A549 (cell line): ENCODE measurements around the gene MSRB3.

Experiments
- BHLHE40 ChIP-seq: IDR thresholded peaks from 2 replicates; pipeline ENCODE4 v1.6.1; 2012; ENCODE audit warnings: low read depth, low read length, inconsistent platforms
- EP300 ChIP-seq, 2 experiments: fragments of >200 bp; sonication (Bioruptor Twin); formaldehyde crosslinking; IDR thresholded peaks; 2 replicates in 1 of 2; 3 replicates in 1 of 2; pipeline ENCODE4 v1.6.1; 2016 to 2017
- ESRRA ChIP-seq: fragments of 150-350 bp; IDR thresholded peaks from 2 replicates; pipeline ENCODE4 v1.6.1; 2014; ENCODE audit warnings: mild to moderate bottlenecking, low read length, borderline replicate concordance
- JUN ChIP-seq, 2 experiments: fragments of >200 bp; sonication (Bioruptor Twin); formaldehyde crosslinking; IDR thresholded peaks; 2 replicates in 1 of 2; 3 replicates in 1 of 2; pipeline ENCODE4 v1.6.1; 2016 to 2017
- KDM1A ChIP-seq: fragments of 200-600 bp; sonication (generic); IDR thresholded peaks from 2 replicates; pipeline ENCODE4 v1.6.1; 2016; ENCODE audit warnings: low read depth, mild to moderate bottlenecking
- KDM5A ChIP-seq: fragments of 200-600 bp; sonication (generic); IDR thresholded peaks from 2 replicates; pipeline ENCODE4 v1.6.1; 2016; ENCODE audit warnings: antibody characterized with exemption, mild to moderate bottlenecking
- POLR2A ChIP-seq: IDR thresholded peaks from 2 replicates; pipeline ENCODE4 v1.6.1; 2012; ENCODE audit warnings: mild to moderate bottlenecking, low read length
- POLR2AphosphoS2 ChIP-seq: conservative IDR thresholded peaks from 2 replicates; pipeline ENCODE4 v1.6.1; 2012; ENCODE audit warnings: low read length, improper control_type of control experiment, inconsistent platforms
- RNF2 ChIP-seq: fragments of 200-600 bp; sonication (generic); IDR thresholded peaks from 2 replicates; pipeline ENCODE4 v1.6.1; 2016; ENCODE audit warnings: low read depth, mild to moderate bottlenecking, antibody characterized with exemption, moderate library complexity, borderline replicate concordance
- ZFP36 ChIP-seq: fragments of 450-650 bp; IDR thresholded peaks from 2 replicates; pipeline ENCODE4 v1.6.1; 2014; ENCODE audit warnings: borderline replicate concordance; ENCODE audit not compliant: partially characterized antibody
- TF ChIP-seq, protein P1 (sequence below): fragments of >200 bp; sonication (Bioruptor Twin); formaldehyde crosslinking; IDR thresholded peaks from 3 replicates; pipeline ENCODE4 v1.5.1; 2016
- TF ChIP-seq, protein P2 (sequence below): fragments of 450-650 bp; IDR thresholded peaks from 2 replicates; pipeline ENCODE4 v1.6.1; 2014; ENCODE audit warnings: antibody characterized with exemption
- TF ChIP-seq, protein P3 (sequence below): fragments of 200-600 bp; sonication (generic); IDR thresholded peaks from 2 replicates; pipeline ENCODE4 v1.6.1; 2016; ENCODE audit warnings: antibody characterized with exemption, mild to moderate bottlenecking, moderate library complexity

DNA sequence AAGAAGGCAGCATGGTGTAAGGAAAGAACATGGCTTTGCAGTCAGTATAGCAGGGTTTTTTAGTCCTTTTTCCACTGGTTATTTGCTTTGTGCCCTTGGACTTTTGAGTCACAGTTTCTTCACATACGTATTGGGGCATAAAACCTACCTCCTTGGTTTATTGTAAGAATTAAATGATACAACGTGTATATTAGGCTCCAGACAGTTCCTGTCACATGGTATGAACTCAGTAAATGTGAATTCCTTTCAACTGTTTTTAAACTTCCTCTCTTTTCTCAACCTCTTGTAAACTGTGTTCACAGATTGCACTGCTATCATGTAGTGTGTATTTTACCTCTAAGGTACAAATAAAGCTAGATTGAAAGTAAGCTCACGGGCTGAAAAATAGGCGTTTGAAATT lies 29.5 kb downstream of the MSRB3 start:
- TF ChIP-seq, protein P1, sequence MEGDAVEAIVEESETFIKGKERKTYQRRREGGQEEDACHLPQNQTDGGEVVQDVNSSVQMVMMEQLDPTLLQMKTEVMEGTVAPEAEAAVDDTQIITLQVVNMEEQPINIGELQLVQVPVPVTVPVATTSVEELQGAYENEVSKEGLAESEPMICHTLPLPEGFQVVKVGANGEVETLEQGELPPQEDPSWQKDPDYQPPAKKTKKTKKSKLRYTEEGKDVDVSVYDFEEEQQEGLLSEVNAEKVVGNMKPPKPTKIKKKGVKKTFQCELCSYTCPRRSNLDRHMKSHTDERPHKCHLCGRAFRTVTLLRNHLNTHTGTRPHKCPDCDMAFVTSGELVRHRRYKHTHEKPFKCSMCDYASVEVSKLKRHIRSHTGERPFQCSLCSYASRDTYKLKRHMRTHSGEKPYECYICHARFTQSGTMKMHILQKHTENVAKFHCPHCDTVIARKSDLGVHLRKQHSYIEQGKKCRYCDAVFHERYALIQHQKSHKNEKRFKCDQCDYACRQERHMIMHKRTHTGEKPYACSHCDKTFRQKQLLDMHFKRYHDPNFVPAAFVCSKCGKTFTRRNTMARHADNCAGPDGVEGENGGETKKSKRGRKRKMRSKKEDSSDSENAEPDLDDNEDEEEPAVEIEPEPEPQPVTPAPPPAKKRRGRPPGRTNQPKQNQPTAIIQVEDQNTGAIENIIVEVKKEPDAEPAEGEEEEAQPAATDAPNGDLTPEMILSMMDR: no peak
- no peak for TF ChIP-seq KDM1A
- TF ChIP-seq POLR2A: no peak
- no peak for TF ChIP-seq EP300 (IDR thresholded peaks at IDR 0.05)
- TF ChIP-seq KDM5A: no peak
- no peak for TF ChIP-seq JUN (IDR thresholded peaks at IDR 0.05)
- TF ChIP-seq, protein P2, sequence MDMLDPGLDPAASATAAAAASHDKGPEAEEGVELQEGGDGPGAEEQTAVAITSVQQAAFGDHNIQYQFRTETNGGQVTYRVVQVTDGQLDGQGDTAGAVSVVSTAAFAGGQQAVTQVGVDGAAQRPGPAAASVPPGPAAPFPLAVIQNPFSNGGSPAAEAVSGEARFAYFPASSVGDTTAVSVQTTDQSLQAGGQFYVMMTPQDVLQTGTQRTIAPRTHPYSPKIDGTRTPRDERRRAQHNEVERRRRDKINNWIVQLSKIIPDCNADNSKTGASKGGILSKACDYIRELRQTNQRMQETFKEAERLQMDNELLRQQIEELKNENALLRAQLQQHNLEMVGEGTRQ: no peak
- no peak for TF ChIP-seq ESRRA
- TF ChIP-seq BHLHE40: no peak
- no peak for TF ChIP-seq RNF2
- no peak for TF ChIP-seq POLR2AphosphoS2
- TF ChIP-seq ZFP36: no peak
- TF ChIP-seq, protein P3, sequence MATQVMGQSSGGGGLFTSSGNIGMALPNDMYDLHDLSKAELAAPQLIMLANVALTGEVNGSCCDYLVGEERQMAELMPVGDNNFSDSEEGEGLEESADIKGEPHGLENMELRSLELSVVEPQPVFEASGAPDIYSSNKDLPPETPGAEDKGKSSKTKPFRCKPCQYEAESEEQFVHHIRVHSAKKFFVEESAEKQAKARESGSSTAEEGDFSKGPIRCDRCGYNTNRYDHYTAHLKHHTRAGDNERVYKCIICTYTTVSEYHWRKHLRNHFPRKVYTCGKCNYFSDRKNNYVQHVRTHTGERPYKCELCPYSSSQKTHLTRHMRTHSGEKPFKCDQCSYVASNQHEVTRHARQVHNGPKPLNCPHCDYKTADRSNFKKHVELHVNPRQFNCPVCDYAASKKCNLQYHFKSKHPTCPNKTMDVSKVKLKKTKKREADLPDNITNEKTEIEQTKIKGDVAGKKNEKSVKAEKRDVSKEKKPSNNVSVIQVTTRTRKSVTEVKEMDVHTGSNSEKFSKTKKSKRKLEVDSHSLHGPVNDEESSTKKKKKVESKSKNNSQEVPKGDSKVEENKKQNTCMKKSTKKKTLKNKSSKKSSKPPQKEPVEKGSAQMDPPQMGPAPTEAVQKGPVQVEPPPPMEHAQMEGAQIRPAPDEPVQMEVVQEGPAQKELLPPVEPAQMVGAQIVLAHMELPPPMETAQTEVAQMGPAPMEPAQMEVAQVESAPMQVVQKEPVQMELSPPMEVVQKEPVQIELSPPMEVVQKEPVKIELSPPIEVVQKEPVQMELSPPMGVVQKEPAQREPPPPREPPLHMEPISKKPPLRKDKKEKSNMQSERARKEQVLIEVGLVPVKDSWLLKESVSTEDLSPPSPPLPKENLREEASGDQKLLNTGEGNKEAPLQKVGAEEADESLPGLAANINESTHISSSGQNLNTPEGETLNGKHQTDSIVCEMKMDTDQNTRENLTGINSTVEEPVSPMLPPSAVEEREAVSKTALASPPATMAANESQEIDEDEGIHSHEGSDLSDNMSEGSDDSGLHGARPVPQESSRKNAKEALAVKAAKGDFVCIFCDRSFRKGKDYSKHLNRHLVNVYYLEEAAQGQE: no peak
